ENCODE measurements around the gene CCDC85B.

Gene CCDC85B

GRCh38 chr11:65907878-65908277 lies 17.4 kb downstream of the CCDC85B start:
- no peak for DNase-seq (ENCODE audit: low read depth, low spot score)

- DNase-seq (ENCODE audit: low read depth, low spot score) = no peak
Measured at GRCh38 chr11:65911682-65912568, 21.5 kb downstream of the CCDC85B start.

DNA sequence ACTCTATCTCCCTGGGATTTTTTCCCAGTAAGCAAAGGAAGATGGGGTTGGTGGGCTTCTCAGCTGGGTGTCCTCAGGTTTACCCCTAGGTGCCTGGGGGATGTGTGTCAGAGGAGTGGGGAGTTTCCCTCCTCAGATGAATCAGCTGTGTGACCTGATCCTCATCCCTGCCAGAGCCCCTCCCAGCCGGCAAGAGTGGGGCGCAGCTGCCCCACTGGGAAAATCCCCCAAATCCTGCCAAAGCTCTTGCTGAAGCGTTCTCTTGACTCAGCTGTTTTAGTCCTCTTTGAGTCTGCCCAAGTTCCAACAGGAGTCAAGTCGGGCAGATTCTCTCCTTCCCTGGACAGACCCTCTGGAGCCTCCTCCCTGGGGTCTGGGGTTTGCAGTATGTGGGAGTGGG lies 22.4 kb downstream of the CCDC85B start:
- DNase-seq (ENCODE audit: low read depth, low spot score) = no peak

DNA sequence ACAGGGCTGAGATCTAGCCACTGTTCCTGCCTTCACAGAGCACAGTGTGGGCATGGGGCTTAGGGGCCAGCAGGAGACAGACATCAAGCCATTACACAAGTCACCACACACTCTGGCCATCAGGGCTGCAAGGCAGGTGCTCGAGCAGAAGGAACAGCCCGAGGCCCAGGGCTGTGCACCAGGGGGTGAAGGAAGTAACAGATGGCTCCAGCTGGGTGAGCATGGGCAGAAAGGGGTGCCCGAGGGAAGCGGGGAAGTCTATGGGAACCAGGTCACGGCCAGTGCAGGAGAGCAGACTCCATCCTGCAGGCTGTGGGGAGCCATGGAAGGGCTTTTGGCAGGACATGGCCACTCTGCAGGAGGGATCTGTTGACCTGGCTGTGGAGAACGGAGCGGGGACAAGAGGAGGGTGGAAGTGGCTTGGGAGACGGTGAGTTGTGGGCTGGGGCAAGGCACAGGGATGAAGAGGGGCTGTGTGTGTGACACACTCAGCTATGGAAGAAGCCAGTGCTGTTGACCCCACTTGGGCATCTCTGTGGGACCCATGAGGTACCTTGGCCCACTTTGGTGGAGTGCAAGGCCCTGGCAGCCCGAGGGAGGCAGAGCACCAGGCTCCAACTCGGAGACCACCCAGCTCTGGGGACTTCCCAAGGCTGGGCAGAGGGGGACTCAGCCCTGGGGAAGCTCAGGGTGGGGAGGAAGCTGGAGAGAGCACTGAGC lies 24.8 kb downstream of the CCDC85B start:
- DNase-seq (ENCODE audit: low read depth, low spot score) = no peak

DNA sequence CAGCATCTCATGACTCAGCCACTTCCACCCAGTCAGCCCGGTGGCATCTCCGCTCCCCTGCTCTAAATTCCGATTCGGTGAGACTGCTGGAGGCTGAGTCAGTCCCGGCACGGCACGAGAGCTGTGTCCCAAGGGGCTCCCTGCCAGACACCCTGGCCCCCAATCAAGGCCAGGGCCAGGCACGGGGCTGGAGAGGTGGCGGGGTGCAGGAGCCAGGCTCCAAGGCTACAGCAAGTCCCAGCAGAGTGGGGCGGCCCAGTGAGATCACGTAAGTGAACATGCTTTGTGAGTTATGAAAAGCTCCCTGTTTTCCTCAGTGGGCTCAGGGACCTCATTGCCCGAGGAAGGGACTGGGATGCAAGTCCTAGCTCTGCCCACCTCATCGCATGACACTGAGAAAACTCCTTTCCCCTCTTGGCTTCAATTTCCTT lies 25.4 kb downstream of the CCDC85B start:
- DNase-seq (ENCODE audit: low read depth, low spot score) = no peak

DNA sequence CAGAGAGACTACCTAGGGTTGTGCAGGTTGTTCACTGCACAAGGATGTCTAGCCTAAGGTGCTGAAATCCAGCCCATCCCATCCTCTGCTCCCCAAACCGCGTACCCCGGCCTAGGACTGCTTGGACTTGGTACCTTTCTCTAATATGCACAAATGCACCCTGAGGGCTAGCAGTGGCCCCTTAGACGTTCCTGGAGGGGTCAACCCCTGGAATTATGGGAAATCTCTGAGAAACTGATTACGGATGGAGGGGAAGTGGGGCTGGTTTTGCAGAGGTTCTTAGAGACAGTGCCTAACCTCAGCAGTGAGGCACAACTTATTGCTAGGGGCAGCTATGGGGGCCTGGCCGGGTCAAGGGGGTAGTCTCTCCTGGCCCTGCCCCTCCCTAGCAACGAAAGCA lies 25.9 kb downstream of the CCDC85B start:
- no peak for DNase-seq (ENCODE audit: low read depth, low spot score)

DNA sequence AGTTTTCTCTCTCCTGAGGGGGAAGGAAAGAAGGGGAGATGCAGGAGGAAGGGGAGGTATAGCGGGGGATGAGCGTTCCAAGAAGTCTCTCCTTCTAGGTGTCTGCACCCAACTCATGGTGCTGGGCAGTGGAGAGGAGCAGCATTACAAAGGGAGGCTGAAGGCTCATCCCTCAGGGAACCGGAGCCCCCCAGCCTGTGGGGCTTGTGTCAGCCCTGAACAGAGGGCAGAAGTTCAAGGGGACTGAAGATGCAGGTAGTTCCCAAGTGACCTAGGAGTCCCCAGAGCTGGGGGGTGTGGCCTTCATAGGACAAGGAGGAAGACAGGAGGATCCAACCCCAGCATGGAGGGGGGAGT lies 26.6 kb downstream of the CCDC85B start:
- DNase-seq (ENCODE audit: low read depth, low spot score) = no peak

- DNase-seq (ENCODE audit: low read depth, low spot score) = no peak
Measured at GRCh38 chr11:65917434-65918210, 27.1 kb downstream of the CCDC85B start.

GRCh38 chr11:65918211-65919140 lies 28.0 kb downstream of the CCDC85B start, which contains the start of gene C11orf68:
Gene C11orf68, minus strand, starts transcription at chr11:65919062. Its CDS starts 31 bp downstream, at chr11:65919031.
- DNase-seq (ENCODE audit: low read depth, low spot score) = no peak

DNA sequence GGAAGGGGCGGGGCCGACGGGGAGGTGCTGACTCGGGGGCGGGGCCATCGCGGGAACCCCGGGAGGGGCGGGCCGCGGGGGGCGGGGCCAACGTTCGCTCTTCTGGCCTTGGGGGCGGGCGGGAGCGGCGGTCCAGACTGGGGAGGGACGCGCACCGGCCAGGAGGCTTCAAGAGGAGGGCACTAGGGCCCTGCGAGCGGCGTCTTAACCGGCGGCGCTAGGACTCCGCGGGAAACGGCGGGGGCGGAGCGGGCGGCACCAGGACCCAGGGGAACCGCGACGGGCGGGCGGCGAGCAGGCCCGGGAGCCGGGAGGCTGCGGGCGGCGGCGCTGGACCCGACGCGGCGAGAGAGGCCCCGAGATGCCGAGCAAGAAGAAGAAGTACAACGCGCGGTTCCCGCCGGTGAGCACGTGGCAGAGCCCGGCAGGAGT lies 28.7 kb downstream of the CCDC85B start, which contains the start of gene DRAP1:
TSS of gene DRAP1 (plus strand) at position 286 of the 432 bp plus-strand sequence. CDS start at position 362, 76 bp downstream.
- DNase-seq (ENCODE audit: low read depth, low spot score) = peak; percentile 97

- DNase-seq (ENCODE audit: low read depth, low spot score) = no peak
Measured at GRCh38 chr11:65919573-65920371, 29.3 kb downstream of the CCDC85B start.

DNA sequence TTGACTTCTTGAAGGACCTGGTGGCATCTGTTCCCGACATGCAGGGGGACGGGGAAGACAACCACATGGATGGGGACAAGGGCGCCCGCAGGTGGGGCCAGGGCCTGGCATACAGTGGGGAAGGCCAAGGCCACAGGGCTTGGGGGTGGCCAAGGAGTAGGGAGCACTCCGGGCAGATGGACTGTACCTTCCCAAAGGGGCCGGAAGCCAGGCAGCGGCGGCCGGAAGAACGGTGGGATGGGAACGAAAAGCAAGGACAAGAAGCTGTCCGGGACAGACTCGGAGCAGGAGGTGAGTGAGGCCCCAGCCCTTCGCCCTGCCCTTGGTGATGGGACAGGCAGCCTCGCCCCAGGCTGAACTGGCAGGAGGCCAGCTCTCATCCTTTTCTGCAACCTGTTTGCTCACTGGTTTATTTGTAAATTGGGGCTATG lies 29.9 kb downstream of the CCDC85B start:
- no peak for DNase-seq (ENCODE audit: low read depth, low spot score)

DNA sequence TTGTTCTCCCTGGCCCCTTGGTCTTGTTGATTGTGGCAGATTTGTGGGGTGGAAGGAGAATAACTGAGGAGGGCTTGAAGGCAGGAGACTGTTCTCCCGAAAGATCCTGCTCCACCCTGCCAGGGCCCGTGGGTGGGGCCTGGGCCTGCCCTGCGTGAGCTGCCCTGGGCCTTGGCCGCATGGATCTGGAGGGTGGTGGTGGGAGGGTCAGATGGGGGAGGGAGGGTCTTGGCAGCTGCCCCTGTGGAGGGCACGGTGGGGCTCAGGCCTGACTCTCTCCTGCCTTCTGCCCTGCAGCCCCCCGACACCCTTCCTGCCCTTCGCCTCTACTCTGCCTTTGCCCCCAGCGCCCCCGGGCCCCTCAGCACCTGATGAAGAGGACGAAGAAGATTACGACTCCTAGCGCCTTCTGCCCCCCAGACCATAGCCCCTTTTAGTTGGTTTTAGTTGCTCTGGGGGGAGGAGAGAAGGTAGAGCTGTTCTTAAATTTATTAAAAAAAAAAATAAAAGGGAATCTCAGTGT lies 30.6 kb downstream of the CCDC85B start:
- DNase-seq (ENCODE audit: low read depth, low spot score) = no peak

DNA sequence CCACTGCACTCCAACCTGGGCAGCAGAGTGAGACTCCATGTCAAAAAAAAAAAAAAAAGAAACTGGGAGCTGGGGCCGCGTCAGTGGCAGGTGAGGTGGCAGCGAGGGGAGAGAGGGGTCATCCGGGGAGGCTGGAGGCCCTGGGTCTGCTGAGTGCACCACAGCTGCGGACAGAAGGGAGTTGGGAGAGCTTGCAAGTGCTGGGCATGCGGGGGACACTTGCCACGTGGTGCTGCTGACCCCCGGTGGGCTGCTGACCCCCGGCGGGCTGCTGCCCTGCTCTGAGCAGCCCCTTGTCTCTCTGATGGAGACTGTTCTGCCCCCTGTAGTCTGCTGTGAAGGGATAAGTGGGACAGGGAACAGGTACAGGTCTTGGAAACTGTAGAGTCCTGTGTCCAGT lies 31.4 kb downstream of the CCDC85B start:
- no peak for DNase-seq (ENCODE audit: low read depth, low spot score)

GRCh38 chr11:65922565-65922964 lies 32.1 kb downstream of the CCDC85B start:
- no peak for DNase-seq (ENCODE audit: low read depth, low spot score)

- DNase-seq (ENCODE audit: low read depth, low spot score) = no peak
Measured at GRCh38 chr11:65925397-65925796, 34.9 kb downstream of the CCDC85B start.

DNA sequence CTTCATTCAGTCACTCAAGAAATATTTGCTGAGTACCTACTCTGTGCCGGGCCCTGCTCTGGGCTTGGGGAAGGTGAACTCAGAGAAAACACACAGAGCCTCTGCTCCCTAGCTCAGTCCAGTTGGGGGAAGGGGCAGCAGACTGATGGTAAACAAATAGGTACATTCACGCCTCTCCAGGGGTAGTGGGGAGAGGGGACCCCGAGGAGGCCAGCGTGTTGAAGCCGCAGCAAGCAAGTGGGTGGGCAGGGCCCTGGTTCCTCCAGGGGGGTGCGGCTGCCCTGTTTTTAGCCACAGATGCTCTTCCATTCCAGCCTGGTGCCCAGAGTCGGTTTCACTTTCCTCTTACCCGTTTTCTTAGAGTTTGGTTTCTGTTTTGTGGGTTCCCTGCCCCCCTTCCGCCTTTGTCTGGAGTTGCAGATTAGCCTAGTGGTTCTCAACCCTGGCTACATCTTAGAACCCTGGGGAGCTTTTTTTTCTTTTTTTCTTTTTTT lies 37.5 kb downstream of the CCDC85B start:
- peak; percentile 64 for DNase-seq (ENCODE audit: low read depth, low spot score)

DNA sequence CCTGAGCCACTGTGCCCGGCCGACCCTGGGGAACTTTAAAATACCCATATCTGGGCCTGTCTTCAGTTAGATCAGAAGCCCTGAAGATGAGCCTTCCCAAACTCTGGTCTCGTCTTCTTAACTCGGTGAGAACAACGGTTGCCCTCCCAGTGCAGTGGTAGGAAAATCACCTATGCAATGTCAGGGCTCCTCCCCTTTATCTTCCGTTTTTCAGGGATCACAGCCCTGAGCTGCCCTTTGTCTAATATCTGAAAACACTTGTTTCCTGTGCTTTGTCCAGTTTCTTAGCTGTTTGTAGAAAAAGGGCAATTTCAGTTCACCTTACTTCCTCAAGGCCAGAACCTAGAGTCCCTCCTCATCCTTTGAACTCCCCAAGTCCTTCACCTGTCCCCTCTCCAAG lies 38.2 kb downstream of the CCDC85B start:
- DNase-seq (ENCODE audit: low read depth, low spot score) = no peak

GRCh38 chr11:65931773-65932557 lies 41.5 kb downstream of the CCDC85B start:
- no peak for DNase-seq (ENCODE audit: low read depth, low spot score)

Data from activated naive CD8-positive, alpha-beta T cell treated with anti-CD3 and anti-CD28 coated beads, Interleukin-2, amount 50 U/mL, for 16 hours (primary cell).